Measurements from ENCODE around the gene VAMP1. TPM values are rescaled to one million over a fixed set of nuclear protein-coding genes. Genes with fewer than 3 reads are reported as not detected.
"Not testable (repeated sequence)": the region's sequence is repeated elsewhere in the genome, so short reads cannot be mapped to it uniquely, and the experiment has no call there.

The VAMP1 gene
- polyA plus RNA-seq, 4 donors: 8.0 to 11.6 (median 10.1) TPM

DNA sequence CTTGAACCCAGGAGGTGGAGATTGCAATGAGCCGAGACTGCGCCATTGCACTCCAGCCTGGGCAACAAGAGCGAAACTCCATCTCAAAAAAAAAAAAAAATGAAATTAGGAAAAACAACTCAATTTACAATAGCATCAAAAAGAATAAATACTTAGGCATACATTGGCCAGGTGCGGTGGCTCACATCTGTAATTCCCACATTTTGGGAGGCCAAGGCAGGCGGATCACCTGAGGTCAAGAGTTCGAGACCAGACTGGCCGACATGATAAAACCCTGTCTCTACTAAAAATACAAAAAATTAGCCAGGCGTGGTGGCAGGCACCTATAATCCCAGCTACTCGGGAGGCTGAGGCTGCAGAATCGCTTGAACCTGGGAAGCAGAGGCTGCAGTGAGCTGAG is 42.7 kb downstream of the VAMP1 start:
- DNase-seq (ENCODE audit: low read depth in 4 of 4, low spot score in 3 of 4): not testable (repeated sequence)

DNA sequence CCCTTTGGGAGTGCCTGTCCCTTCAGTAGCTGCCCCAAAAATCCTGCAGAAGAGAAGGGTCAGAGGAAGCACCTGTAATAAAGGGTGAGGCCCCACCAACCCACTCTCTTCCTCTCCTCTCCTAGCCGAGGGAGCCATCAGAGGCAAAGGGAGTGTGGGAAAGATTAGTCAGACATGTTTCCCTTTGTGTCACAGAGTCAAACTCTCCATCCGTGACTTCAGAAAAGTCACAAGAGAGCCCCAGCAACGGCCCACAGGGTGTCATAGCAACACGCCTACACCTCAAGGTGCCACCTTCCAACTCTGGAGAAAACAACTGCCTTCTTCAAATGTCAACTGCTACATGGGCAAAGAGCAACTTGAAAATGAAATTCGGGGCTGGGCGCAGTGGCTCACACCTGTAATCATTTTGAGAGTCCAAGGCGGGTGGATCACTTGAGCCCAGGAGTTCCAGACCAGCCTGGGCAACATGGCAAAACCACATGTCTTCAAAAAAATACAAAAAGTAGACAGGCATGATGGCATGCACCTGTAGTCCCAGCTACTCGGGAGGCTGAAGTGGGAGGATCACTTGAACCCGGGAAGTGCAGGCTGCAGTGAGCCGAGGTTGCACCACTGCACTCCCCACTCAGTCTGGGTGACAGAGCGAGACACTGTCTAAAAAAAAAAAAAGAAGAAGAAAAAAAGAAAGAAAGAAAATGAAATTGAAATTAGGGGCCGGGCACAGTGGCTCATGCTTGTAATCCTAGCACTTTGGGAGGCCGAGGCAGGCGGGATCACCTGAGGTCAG is 43.4 kb downstream of the VAMP1 start:
- DNase-seq (ENCODE audit: low read depth in 4 of 4, low spot score in 3 of 4): no peak

DNA sequence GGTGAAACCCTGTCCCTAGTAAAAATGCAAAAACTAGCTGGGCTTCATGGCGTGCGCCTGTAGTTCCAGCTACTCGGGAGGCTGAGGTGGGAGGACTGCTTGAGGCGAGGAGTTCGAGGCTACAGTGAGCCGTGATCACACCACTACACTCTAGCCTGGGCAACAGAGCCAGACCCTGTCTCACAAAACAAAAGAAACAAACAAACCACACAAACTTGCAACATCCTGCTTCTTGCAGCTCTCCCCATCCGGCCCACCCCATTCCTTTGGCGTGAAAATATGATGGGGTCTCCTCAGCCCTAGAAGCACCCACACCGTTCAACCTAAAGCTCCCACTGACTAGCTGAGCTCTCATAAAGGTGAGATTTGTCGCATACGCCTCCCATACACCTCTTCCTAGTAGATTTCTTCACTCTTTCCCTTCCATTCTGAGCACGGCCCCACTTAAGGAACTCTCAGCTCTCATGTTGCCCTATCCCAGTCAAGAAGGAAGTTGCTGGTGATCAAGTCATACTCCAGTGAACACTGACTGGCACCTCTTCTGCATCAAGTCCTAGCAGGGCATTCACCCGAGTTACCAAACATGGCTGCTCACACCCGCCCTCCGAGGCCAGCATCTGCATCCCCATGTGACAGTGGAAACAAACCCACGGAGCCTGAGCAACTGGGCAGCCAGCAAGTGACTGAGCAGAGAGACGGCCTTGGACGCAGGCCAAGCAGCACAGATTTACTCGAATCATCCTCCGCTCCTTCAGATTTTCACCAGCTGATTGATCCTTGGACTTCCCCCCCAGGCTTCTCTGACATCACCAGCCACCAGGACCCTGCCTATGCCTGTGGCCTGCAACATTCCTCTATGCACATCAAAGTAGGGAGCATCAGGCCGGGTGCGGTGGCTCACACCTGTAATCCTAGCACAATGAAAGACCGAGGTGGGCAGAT is 44.6 kb downstream of the VAMP1 start:
- no peak for DNase-seq (ENCODE audit: low read depth in 4 of 4, low spot score in 3 of 4)

DNA sequence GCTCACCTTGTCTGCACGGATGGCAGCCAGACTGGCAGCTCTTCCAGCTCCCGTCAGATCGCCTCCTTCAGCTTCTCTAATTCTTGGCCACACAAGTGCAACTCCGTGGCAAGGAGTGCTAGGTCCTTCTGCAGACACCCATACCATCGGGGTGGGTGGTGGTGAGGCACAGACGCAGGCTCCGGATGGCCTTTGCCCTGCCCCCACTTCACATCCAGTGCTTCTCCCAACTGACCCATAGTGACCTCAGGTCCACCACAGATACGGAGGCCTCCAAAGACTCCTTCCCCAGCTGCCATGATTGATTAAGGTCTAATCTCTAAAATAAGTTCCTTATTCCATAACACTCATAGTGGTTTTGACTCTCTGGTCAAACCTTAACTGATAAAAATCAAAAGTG is 45.6 kb downstream of the VAMP1 start:
- DNase-seq (ENCODE audit: low read depth in 4 of 4, low spot score in 3 of 4): no peak

DNA sequence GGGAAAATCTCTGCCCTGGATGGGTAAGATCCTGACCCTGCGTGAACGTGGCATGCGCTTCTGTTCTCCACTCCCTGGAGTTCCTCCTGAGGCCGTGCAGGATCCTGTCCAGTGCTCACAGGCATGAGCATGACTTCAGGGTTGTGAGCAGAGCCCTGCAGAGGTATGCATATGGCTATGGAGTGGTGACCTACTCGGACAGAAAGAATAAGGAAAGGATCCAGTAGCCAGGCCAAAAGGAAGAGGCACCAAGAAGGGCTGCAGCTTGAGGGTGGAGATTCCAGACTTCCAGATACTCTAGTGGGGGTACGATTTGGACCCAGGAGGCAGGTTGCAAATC is 46.5 kb downstream of the VAMP1 start:
- DNase-seq (ENCODE audit: low read depth in 4 of 4, low spot score in 3 of 4): no peak

DNA sequence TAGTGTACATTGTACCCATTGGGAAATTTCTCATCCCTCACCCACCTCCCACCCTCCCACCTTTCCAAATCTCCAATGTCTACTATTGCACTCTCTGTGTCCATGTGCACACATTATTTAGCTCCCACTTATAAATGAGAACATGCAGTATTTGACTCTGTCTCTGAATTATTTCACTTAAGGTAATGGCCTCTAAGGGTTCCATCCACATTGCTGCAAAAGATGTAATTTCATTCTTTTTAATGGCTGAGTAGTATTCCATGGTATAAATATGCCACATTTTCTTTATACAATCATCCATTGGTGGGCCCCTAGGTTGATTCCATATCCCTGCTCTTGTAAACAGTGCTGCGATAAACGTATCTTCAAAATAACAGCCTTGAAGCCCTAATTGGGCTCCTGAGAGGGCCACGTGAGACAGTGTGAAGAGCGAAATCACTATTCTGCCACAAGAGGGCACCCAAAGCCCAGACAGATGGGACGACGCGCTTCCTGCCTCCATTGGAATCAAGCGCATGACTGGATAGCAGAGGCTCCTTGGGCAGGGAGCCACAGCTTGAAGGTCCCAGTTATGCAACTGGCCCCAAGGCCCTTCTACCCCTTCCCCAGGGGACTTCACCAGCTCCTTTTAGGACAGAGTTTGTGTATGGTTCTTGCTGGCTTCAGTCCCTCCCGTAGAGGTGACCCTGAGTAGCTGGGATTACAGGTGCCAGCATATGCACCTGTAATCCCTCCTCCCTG is 47.0 kb downstream of the VAMP1 start:
- DNase-seq (ENCODE audit: low read depth in 4 of 4, low spot score in 3 of 4): peak; percentile 81 to 83 (median 82)

DNA sequence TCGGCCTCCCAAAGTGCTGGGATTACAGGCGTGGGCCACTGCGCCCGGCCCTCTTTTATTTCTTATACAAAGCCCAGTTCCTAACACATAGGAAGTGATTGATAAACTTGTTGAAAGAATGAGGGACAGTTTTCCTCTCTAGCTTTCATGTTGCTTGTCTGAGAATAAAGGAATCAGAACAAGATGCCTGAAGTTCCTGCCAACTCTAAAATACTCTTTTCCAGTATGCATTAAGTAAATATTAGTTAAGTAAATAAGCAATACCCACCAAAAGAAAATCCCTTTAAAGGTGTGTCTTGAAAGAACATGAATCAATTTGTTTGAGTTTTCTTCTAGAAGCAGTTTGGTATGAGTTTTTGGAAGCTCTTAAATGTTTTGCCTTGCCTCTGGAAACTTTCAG is 50.1 kb downstream of the VAMP1 start:
- no peak for DNase-seq (ENCODE audit: low read depth in 4 of 4, low spot score in 3 of 4)

DNA sequence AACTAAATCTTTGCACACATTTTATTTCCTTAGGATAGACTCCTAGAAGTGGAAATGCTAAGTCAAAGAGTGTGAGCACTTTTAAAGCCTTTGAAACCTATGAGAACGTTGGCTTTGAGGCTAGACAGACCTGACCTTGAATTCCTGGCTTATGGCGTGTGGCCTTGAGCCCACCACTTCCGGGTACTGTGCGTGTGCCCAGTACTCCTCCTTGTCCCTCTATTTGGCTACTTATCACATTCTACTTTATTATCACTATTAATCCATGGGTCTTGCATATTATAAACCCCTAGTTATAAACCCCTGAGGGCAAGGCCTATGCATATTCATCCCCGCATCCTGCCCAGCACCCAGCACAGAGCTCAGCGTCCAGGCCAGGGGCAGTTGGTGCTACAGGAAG is 51.7 kb downstream of the VAMP1 start:
- no peak for DNase-seq (ENCODE audit: low read depth in 4 of 4, low spot score in 3 of 4)

DNA sequence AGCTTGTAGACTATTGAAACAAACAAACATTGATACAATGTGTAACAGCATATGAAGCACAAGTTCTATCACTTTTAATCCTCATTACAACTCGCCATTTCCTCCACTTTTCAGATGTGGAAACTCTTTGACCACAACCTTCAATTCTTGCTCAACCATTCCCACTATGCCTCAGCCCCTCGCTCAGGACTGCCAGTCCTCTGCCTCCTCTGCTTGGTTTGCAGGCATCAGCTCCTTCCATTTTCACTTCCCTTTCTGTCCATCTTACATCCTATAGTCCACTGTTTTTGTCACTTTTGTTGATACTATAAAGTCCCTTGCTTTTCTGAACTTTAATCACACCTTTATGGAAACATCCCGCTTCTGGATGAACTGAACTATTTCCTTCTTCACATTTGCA is 53.9 kb downstream of the VAMP1 start:
- DNase-seq (ENCODE audit: low read depth in 4 of 4, low spot score in 3 of 4): no peak

Other genes starting within 250 kb of the VAMP1 start
- gene PLEKHG6, start 160.0 kb downstream of the VAMP1 start, polyA plus RNA-seq (ENCODE audit: insufficient read length in 4 of 4): 1 to 10 TPM; 2.3 to 6.2 (median 4.0) TPM
- gene TNFRSF1A, start 128.6 kb downstream of the VAMP1 start, polyA plus RNA-seq (ENCODE audit: insufficient read length in 4 of 4): 100 to 1,000 TPM; 103 to 118 (median 108) TPM
- 10 to 100 TPM; 67.9 to 79.4 (median 70.4) TPM for gene SCNN1A, start 95.1 kb downstream of the VAMP1 start, polyA plus RNA-seq (ENCODE audit: insufficient read length in 4 of 4)
- 10 to 100 TPM; 60.4 to 64.9 (median 61.6) TPM for gene LTBR, start 86.5 kb downstream of the VAMP1 start, polyA plus RNA-seq (ENCODE audit: insufficient read length in 4 of 4)
- gene CD27, start 25.7 kb downstream of the VAMP1 start, polyA plus RNA-seq (ENCODE audit: insufficient read length in 4 of 4): 1 to 10 TPM in 2 of 4 donors, under 1 TPM in 2; 0.62 to 1.3 (median 1.00) TPM
- gene TAPBPL, start 18.6 kb downstream of the VAMP1 start, polyA plus RNA-seq (ENCODE audit: insufficient read length in 4 of 4): 10 to 100 TPM; 16.1 to 19.8 (median 18.7) TPM
- gene MRPL51, start 22.6 kb upstream of the VAMP1 start, polyA plus RNA-seq (ENCODE audit: insufficient read length in 4 of 4): 100 to 1,000 TPM; 179 to 191 (median 185) TPM
- 10 to 100 TPM; 57.5 to 62.5 (median 59.9) TPM for gene NCAPD2, start 23.4 kb upstream of the VAMP1 start, polyA plus RNA-seq (ENCODE audit: insufficient read length in 4 of 4)
- gene GAPDH, start 63.8 kb upstream of the VAMP1 start, polyA plus RNA-seq (ENCODE audit: insufficient read length in 4 of 4): 1,000 to 10,000 TPM; 1,811 to 2,323 (median 1,879) TPM
- gene IFFO1, start 85.4 kb upstream of the VAMP1 start, polyA plus RNA-seq (ENCODE audit: insufficient read length in 4 of 4): 10 to 100 TPM; 12.1 to 16.5 (median 14.0) TPM
- 10 to 100 TPM; 22.8 to 26.9 (median 23.9) TPM for gene NOP2, start 97.6 kb upstream of the VAMP1 start, polyA plus RNA-seq (ENCODE audit: insufficient read length in 4 of 4)
- 100 to 1,000 TPM; 267 to 304 (median 280) TPM for gene CHD4, start 136.7 kb upstream of the VAMP1 start, polyA plus RNA-seq (ENCODE audit: insufficient read length in 4 of 4)
- 1 to 10 TPM; 1.0 to 1.8 (median 1.4) TPM for gene LPAR5, start 165.3 kb upstream of the VAMP1 start, polyA plus RNA-seq (ENCODE audit: insufficient read length in 4 of 4)
- gene ACRBP, start 176.8 kb upstream of the VAMP1 start, polyA plus RNA-seq (ENCODE audit: insufficient read length in 4 of 4): 1 to 10 TPM; 4.2 to 6.9 (median 5.6) TPM
- gene ING4, start 192.4 kb upstream of the VAMP1 start, polyA plus RNA-seq (ENCODE audit: insufficient read length in 4 of 4): 100 to 1,000 TPM; 117 to 136 (median 120) TPM
- 10 to 100 TPM; 75.9 to 87.8 (median 84.9) TPM for gene ZNF384, start 218.7 kb upstream of the VAMP1 start, polyA plus RNA-seq (ENCODE audit: insufficient read length in 4 of 4)
- gene PIANP, start 230.1 kb upstream of the VAMP1 start, polyA plus RNA-seq (ENCODE audit: insufficient read length in 4 of 4): 10 to 100 TPM; 11.2 to 16.7 (median 11.3) TPM

All from right renal pelvis (tissue), 4 donors.